Lower leg skin (tissue), 4 donors: ENCODE measurements around the gene TCP11. TPM values are rescaled to one million over a fixed set of nuclear protein-coding genes. Genes with fewer than 3 reads are reported as not detected.

Experiments used
- DNase-seq, 2 donors: peaks; one replicate each; pipeline ENCODE4 v3.0.0-alpha.2; 2019; ENCODE audit warnings: low spot score in 2 of 2
- H3K4me3 ChIP-seq: fragments of 200-600 bp; sonication (generic); 2 replicates; pipeline ENCODE4 v1.5.1; 2017; ENCODE audit warnings: mild to moderate bottlenecking, low read depth; ENCODE audit not compliant: poor library complexity, severe bottlenecking
- CTCF ChIP-seq, 3 donors: fragments of 450-650 bp; IDR thresholded peaks; one replicate each; pipeline ENCODE4 v1.5.1; 2016; ENCODE audit warnings: antibody characterized with exemption in 3 of 3, mild to moderate bottlenecking in 3 of 3, moderate library complexity in 2 of 3
- POLR2A ChIP-seq, 2 donors: fragments of 450-650 bp; IDR thresholded peaks; one replicate each; pipeline ENCODE4 v1.6.1; 2016 to 2017; ENCODE audit warnings: antibody characterized with exemption in 2 of 2, mild to moderate bottlenecking in 1 of 2, moderate library complexity in 1 of 2
- WGBS, 2 donors: methylation state at CpG; one replicate each; pipeline ENCODE4 v1.1.5; 2018; 5-methylcytosine and 5-hydroxymethylcytosine counted together
- intact Hi-C: fragments of 100-400 bp; cut with DNase I; formaldehyde crosslinking; loops from one replicate; pipeline ENCODE4 v1.15.0; 2023; ENCODE audit warnings: low total_unique reads
- total RNA-seq, 4 donors: library from RNA; depleted of rRNA; stranded (reverse); fragments of >200 nt; gene quantifications; one replicate each; pipeline ENCODE4 v1.1.0, GENCODE V29; 2016

Gene TCP11
- total RNA-seq, 4 donors from 2014 or later = 0.97 to 1.7 TPM; not detected in 2

- WGBS, 2 donors = 76 to 82% methylated on average over 24 of the region's 24 CpGs
- intact Hi-C loops = no loop called here
- no peak for DNase-seq
- TF ChIP-seq POLR2A (IDR thresholded peaks at IDR 0.05) (no peak), CTCF (IDR thresholded peaks at IDR 0.05) (no peak)
- H3K4me3 ChIP-seq = no peak overlapping the region
These were observed 52.6 kb downstream of the TCP11 start for GRCh38 chr6:35088281-35089215.

GRCh38 chr6:35087361-35088280 lies 53.5 kb downstream of the TCP11 start:
- peak in 1 of 2 donors; percentile 81 for DNase-seq
- 85 to 86% methylated on average over 7 to 22 of the region's 22 CpGs for WGBS, 2 donors
- TF ChIP-seq POLR2A (IDR thresholded peaks at IDR 0.05) (no peak), CTCF (IDR thresholded peaks at IDR 0.05) (no peak)
- intact Hi-C loops = no loop called here
- H3K4me3 ChIP-seq = no peak overlapping the region

- 82 to 87% methylated on average over 5 to 12 of the region's 12 CpGs for WGBS, 2 donors
These were observed 54.3 kb downstream of the TCP11 start for GRCh38 chr6:35086636-35087360.

GRCh38 chr6:35086282-35086632 lies 54.9 kb downstream of the TCP11 start:
- intact Hi-C loops = no loop called here
- 96 to 97% methylated on average over 10 of the region's 10 CpGs for WGBS, 2 donors
- no peak overlapping the region for H3K4me3 ChIP-seq
- TF ChIP-seq CTCF (IDR thresholded peaks at IDR 0.05) (no peak), POLR2A (IDR thresholded peaks at IDR 0.05) (no peak)
- no peak for DNase-seq

More at GRCh38 chr6:35086636-35087360, 54.3 kb downstream of the TCP11 start:
- TF ChIP-seq CTCF (IDR thresholded peaks at IDR 0.05) (no peak), POLR2A (IDR thresholded peaks at IDR 0.05) (no peak)
- peak in 1 of 2 donors; percentile 25 for DNase-seq
- intact Hi-C loops = no loop called here
- no peak overlapping the region for H3K4me3 ChIP-seq
